Stomach (tissue), 4 donors: ENCODE results near the gene CHST7.

Experiments
- CTCF ChIP-seq, 7 experiments: fragments of 450-650 bp in 4 of 7; fragments of 200-600 bp in 3 of 7; sonication (generic) in 3 of 7; IDR thresholded peaks; one replicate each; pipeline ENCODE4 v1.5.1; 2016 to 2019; ENCODE audit warnings: antibody characterized with exemption in 7 of 7, control low read depth in 2 of 7, mild to moderate bottlenecking in 1 of 7
- EP300 ChIP-seq: sonication (generic); formaldehyde crosslinking; IDR thresholded peaks from one replicate; pipeline ENCODE4 v1.6.1; 2017; ENCODE audit warnings: antibody characterized with exemption
- POLR2A ChIP-seq, 4 donors: fragments of 450-650 bp; IDR thresholded peaks; one replicate each; pipeline ENCODE4 v1.6.1; 2016; ENCODE audit warnings: antibody characterized with exemption in 4 of 4, control low read depth in 2 of 4, mild to moderate bottlenecking in 1 of 4, moderate library complexity in 1 of 4

GRCh38 chrX:46547857-46548256 is 25.7 kb upstream of the CHST7 start:
- TF ChIP-seq POLR2A (IDR thresholded peaks at IDR 0.05) (no peak), CTCF (IDR thresholded peaks at IDR 0.05) (no peak), EP300 (no peak)
